ENCODE measurements around the gene OVAAL. TPM values are rescaled to one million over a fixed set of nuclear protein-coding genes. Genes with fewer than 3 reads are reported as not detected.

Gene OVAAL
- total RNA-seq, 6 experiments from 2014 or later: not detected

- DNase-seq (no peak), ATAC-seq (no peak)
- no peaks in the 10 kb centered on the region for H3K27me3 ChIP-seq
- no peak overlapping the region for H3K27ac ChIP-seq
- WGBS (ENCODE audit: insufficient coverage, low coverage, low lambda C conversion rate, missing lambda C conversion rate): 73% methylated on average over 2 of the region's 2 CpGs
- H3K9me3 ChIP-seq: no peaks in the 10 kb centered on the region
- H3K4me1 ChIP-seq: no peaks in the 10 kb centered on the region
- no peak overlapping the region for H3K4me3 ChIP-seq
- TF ChIP-seq, protein P1, sequence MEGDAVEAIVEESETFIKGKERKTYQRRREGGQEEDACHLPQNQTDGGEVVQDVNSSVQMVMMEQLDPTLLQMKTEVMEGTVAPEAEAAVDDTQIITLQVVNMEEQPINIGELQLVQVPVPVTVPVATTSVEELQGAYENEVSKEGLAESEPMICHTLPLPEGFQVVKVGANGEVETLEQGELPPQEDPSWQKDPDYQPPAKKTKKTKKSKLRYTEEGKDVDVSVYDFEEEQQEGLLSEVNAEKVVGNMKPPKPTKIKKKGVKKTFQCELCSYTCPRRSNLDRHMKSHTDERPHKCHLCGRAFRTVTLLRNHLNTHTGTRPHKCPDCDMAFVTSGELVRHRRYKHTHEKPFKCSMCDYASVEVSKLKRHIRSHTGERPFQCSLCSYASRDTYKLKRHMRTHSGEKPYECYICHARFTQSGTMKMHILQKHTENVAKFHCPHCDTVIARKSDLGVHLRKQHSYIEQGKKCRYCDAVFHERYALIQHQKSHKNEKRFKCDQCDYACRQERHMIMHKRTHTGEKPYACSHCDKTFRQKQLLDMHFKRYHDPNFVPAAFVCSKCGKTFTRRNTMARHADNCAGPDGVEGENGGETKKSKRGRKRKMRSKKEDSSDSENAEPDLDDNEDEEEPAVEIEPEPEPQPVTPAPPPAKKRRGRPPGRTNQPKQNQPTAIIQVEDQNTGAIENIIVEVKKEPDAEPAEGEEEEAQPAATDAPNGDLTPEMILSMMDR (IDR thresholded peaks at IDR 0.05): no peak
- TF ChIP-seq POLR2A (IDR thresholded peaks at IDR 0.05): no peak
- H3K36me3 ChIP-seq: no peaks in the 10 kb centered on the region
- intact Hi-C loops (cut with DNase I): no loop called here
Observed at GRCh38 chr1:180606155-180606554, 47.4 kb downstream of the OVAAL start.

DNA sequence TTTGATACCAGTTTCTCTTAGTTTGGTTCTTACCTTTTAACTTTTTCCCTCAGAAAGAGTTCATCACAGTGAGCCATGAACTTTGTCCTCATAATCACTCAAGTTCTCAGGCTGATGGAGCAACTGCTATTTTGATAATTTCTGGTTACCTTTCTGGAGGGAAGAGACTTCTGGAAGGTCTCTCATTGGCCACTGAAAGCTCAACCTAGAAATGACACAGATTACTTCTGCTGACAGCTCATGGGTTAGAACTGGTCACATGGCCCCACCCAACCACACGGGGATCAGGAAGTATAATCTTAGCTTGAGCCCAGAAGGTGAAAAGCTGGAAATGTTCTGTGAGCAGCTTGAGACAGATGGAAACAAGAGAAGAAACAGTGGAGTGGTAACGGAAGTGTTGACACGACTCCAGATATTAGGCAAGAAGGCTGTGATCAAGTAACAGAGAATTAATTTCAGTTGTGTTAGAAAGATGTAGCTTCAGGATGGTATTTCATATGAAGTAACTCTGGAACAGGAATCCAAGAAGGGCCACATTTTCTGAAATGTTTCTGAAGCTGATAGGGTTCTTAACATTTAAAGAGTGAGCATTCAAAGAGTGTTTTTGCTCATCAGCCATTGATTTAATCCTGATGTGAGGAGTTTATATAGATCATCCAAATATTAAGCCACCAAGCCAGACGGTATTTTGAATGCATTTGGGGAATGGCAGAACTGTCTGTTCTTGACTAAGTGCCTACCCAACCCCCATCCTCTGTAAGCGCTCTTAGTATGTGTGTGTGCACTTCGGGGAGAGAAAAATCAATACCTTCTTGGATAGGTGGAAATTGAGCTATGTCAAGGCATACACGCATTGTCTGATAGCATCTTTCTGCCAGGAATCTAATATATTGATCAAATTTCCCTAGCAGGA lies 51.1 kb downstream of the OVAAL start:
- TF ChIP-seq, protein P1 (IDR thresholded peaks at IDR 0.05): no peak
- TF ChIP-seq POLR2A (IDR thresholded peaks at IDR 0.05): no peak
- intact Hi-C loops (cut with DNase I): no loop called here
- Histone ChIP-seq H3K27me3 (no peaks in the 10 kb centered on the region), H3K27ac (peak overlapping the region in 1 of 3 donors; percentile 17), H3K9me3 (no peaks in the 10 kb centered on the region), H3K36me3 (no peaks in the 10 kb centered on the region), H3K4me1 (no peaks in the 10 kb centered on the region), H3K4me3 (no peak overlapping the region)
- peak in 1 of 3 donors; percentile 70 for DNase-seq
- ATAC-seq: peak; percentile 71 to 83 (median 80)
- WGBS (ENCODE audit: insufficient coverage, low coverage, low lambda C conversion rate, missing lambda C conversion rate): 61% methylated on average over 6 of the region's 7 CpGs

DNA sequence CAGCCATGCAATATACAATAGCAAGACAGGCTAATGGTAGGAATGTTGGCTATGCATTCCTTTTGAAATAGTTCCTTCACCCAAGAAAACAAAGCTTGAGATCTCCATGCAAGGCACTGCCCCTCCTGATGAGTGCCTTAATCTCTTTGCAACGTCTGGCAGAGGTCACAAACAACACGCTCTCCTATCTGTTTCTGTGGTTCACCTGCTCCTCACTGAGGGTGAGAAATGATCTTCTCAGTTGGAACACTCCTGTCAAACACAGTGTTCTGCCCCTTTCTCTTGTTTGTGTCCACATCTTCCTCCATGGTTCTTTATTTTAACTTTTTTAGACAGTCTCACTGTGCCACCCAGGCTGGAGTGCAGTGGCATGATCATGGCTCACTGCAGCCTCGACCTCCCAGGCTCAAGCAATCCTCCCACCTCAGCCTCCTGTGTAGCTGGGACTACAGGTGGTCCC lies 51.8 kb downstream of the OVAAL start:
- Histone ChIP-seq H3K4me3 (no peak overlapping the region), H3K27me3 (no peaks in the 10 kb centered on the region), H3K27ac (no peak overlapping the region), H3K4me1 (no peaks in the 10 kb centered on the region), H3K9me3 (no peaks in the 10 kb centered on the region), H3K36me3 (no peaks in the 10 kb centered on the region)
- DNase-seq: no peak
- TF ChIP-seq, protein P1 (IDR thresholded peaks at IDR 0.05): no peak
- no peak for TF ChIP-seq POLR2A (IDR thresholded peaks at IDR 0.05)
- 64% methylated on average over 3 of the region's 3 CpGs for WGBS (ENCODE audit: insufficient coverage, low coverage, low lambda C conversion rate, missing lambda C conversion rate)
- intact Hi-C loops (cut with DNase I): no loop called here
- ATAC-seq: no peak

- H3K27me3 ChIP-seq: no peaks in the 10 kb centered on the region
- intact Hi-C loops (cut with DNase I): no loop called here
- H3K27ac ChIP-seq: peak overlapping the region in 1 of 3 donors; percentile 14
- DNase-seq: no peak
- peak in 3 of 4 donors; percentile 42 to 73 (median 47) for ATAC-seq
- no peaks in the 10 kb centered on the region for H3K4me1 ChIP-seq
- 47% methylated on average over 8 of the region's 9 CpGs for WGBS (ENCODE audit: insufficient coverage, low coverage, low lambda C conversion rate, missing lambda C conversion rate)
- no peaks in the 10 kb centered on the region for H3K36me3 ChIP-seq
- no peak for TF ChIP-seq POLR2A (IDR thresholded peaks at IDR 0.05)
- TF ChIP-seq, protein P1 (IDR thresholded peaks at IDR 0.05): no peak
- no peaks in the 10 kb centered on the region for H3K9me3 ChIP-seq
- H3K4me3 ChIP-seq: no peak overlapping the region
Observed at GRCh38 chr1:180611016-180611930, 52.5 kb downstream of the OVAAL start.

Measured in right lobe of liver (tissue), 6 donors.